HCT116 (cell line): ENCODE measurements around the gene IL19. TPM values are rescaled to one million over a fixed set of nuclear protein-coding genes. Genes with fewer than 3 reads are reported as not detected.

Source experiments
- ATAC-seq: fragments of 200-7000 bp; cut with Tn5 transposase; 2 replicates; pipeline ENCODE4 v1.9.1; 2020; ENCODE audit warnings: mild to moderate bottlenecking, moderate library complexity
- BruUV-seq: library from RNA; stranded (reverse); fragments of 400-500 nt; replicated peaks from 2 replicates; lab custom pipeline; 2021; lab: Mats Ljungman, UMichigan
- CTCF ChIA-PET: fragments of 300-600 bp; sonication (Branson Sonifier 250); formaldehyde crosslinking; loops from one replicate; lab custom pipeline; 2021; ENCODE audit warnings: antibody characterized with exemption; lab: Charles Lee
- POLR2A ChIA-PET: fragments of 300-600, 350-600 bp; sonication (Branson Sonifier 250); formaldehyde crosslinking; loops from one replicate; lab custom pipeline; 2021; ENCODE audit warnings: antibody characterized with exemption; lab: Charles Lee
- RAD21 ChIA-PET, 2 experiments: fragments of 300-600 bp; sonication (Branson Sonifier 250); formaldehyde crosslinking; loops; one replicate each; lab custom pipeline; 2023; ENCODE audit warnings: low total read pairs in 2 of 2; ENCODE audit not compliant: uncharacterized antibody in 2 of 2, unreplicated experiment in 2 of 2, low non-redundant PET in 1 of 2; lab: Charles Lee
- DNase-seq: peaks from one replicate; pipeline ENCODE4 v3.0.0-alpha.2; 2010; ENCODE audit warnings: low read depth, low spot score
- H2AFZ ChIP-seq: fragments of 200-600 bp; shearing (Covaris generic), sonication (generic); 2 replicates; pipeline ENCODE4 v1.6.1; 2017; ENCODE audit warnings: low read depth, mixed run types, mixed read lengths, antibody characterized with exemption, low read length; ENCODE audit not compliant: poor library complexity, severe bottlenecking
- H3K27ac ChIP-seq: 2 replicates; pipeline ENCODE4 v1.5.1; 2012; ENCODE audit warnings: low read depth, low read length
- H3K27me3 ChIP-seq: fragments of 200-600 bp; sonication (generic); 2 replicates; pipeline ENCODE4 v1.6.1; 2016; ENCODE audit warnings: mixed run types, low read length, mixed read lengths; ENCODE audit not compliant: insufficient read depth
- H3K36me3 ChIP-seq, 2 experiments: fragments of 200-500 bp in 1 of 2; fragments of 200-600 bp in 1 of 2; sonication (Bioruptor generic) in 1 of 2; sonication (generic) in 1 of 2; 2 replicates each; pipeline versions ENCODE4 v1.5.1 to v1.6.1; 2014 to 2016; ENCODE audit warnings: low read length in 2 of 2, inconsistent platforms in 1 of 2, mixed read lengths in 1 of 2, mixed run types in 1 of 2; ENCODE audit not compliant: insufficient read depth in 2 of 2, control insufficient read depth in 1 of 2
- H3K4me1 ChIP-seq, 2 experiments: fragments of 200-600 bp in 1 of 2; sonication (generic) in 1 of 2; 2 replicates each; pipeline versions ENCODE4 v1.5.1 to v1.6.1; 2012 to 2017; ENCODE audit warnings: low read length in 2 of 2, inconsistent platforms in 1 of 2, mild to moderate bottlenecking in 1 of 2, mixed read lengths in 1 of 2, mixed run types in 1 of 2, moderate library complexity in 1 of 2; ENCODE audit not compliant: insufficient read depth in 2 of 2, control insufficient read depth in 1 of 2
- H3K4me2 ChIP-seq: fragments of 200-600 bp; sonication (generic); 2 replicates; pipeline ENCODE4 v1.6.1; 2017; ENCODE audit warnings: mixed run types, low read length, mixed read lengths
- H3K4me3 ChIP-seq, 2 experiments: fragments of 200-600 bp in 1 of 2; sonication (generic) in 1 of 2; replicated peaks in 1 of 2; 2 replicates each; pipeline ENCODE4 v1.5.1; 2011 to 2016; ENCODE audit warnings: low read length in 2 of 2, control low read depth in 1 of 2, low read depth in 1 of 2, mild to moderate bottlenecking in 1 of 2, mixed read lengths in 1 of 2, mixed run types in 1 of 2
- H3K79me2 ChIP-seq: fragments of 200-600 bp; sonication (generic); 2 replicates; pipeline ENCODE4 v1.6.1; 2017; ENCODE audit warnings: mild to moderate bottlenecking, mixed run types, low read length, moderate library complexity, mixed read lengths; ENCODE audit not compliant: insufficient read depth
- H3K9ac ChIP-seq: fragments of 200-600 bp; sonication (generic); 2 replicates; pipeline ENCODE4 v1.6.1; 2016; ENCODE audit warnings: low read length, mixed read lengths
- H3K9me2 ChIP-seq: fragments of 200-600 bp; sonication (generic), shearing (Covaris generic); 2 replicates; pipeline ENCODE4 v1.6.1; 2017; ENCODE audit warnings: mixed run types, mild to moderate bottlenecking, moderate library complexity; ENCODE audit not compliant: insufficient read depth
- H3K9me3 ChIP-seq, 2 experiments: fragments of 200-500 bp in 1 of 2; fragments of 200-600 bp in 1 of 2; sonication (Bioruptor generic) in 1 of 2; sonication (generic) in 1 of 2; 2 replicates each; pipeline ENCODE4 v1.6.1; 2014 to 2017; ENCODE audit warnings: low read length in 2 of 2, mixed read lengths in 2 of 2, inconsistent platforms in 1 of 2, low read depth in 1 of 2, mild to moderate bottlenecking in 1 of 2, mixed run types in 1 of 2, moderate library complexity in 1 of 2; ENCODE audit not compliant: control insufficient read depth in 1 of 2, insufficient read depth in 1 of 2
- H4K20me1 ChIP-seq: fragments of 200-600 bp; sonication (generic), shearing (Covaris generic); 2 replicates; pipeline ENCODE4 v1.6.1; 2017; ENCODE audit warnings: mixed run types, mild to moderate bottlenecking, moderate library complexity; ENCODE audit not compliant: insufficient read depth
- POLR2A ChIP-seq: IDR thresholded peaks from 2 replicates; pipeline ENCODE4 v1.7.0; 2011; ENCODE audit warnings: borderline replicate concordance; ENCODE audit not compliant: insufficient read depth, insufficient read length; ENCODE audit errors: extremely low read depth
- RAD21 ChIP-seq: IDR thresholded peaks from 2 replicates; pipeline ENCODE4 v1.6.1; 2012; ENCODE audit warnings: low read depth, mild to moderate bottlenecking
- intact Hi-C: fragments of 100-400 bp; cut with micrococcal nuclease; formaldehyde crosslinking; loops from 2 replicates; pipeline ENCODE4 v1.10.0; 2022
- total RNA-seq: library from RNA; stranded (reverse); gene quantifications from one replicate; pipeline ENCODE4 v1.2.1, GENCODE V29; 2021; ENCODE audit not compliant: unreplicated experiment
- TF ChIP-seq, protein P1 (sequence below), 3 experiments: fragments of 200-600 bp in 1 of 3; sonication (generic) in 1 of 3; IDR thresholded peaks in 2 of 3; conservative IDR thresholded peaks in 1 of 3; 2 replicates each; pipeline ENCODE4 v1.5.1; 2012 to 2017; ENCODE audit warnings: low read depth in 2 of 3, low read length in 2 of 3, antibody characterized with exemption in 1 of 3, borderline replicate concordance in 1 of 3, control low read depth in 1 of 3, mild to moderate bottlenecking in 1 of 3, mixed read lengths in 1 of 3, mixed run types in 1 of 3, moderate library complexity in 1 of 3; ENCODE audit not compliant: insufficient read depth in 1 of 3
- TF ChIP-seq, protein P2 (sequence below): IDR thresholded peaks from 2 replicates; pipeline ENCODE4 v1.6.1; 2011; ENCODE audit warnings: mild to moderate bottlenecking, low read length, moderate library complexity; ENCODE audit not compliant: insufficient replicate concordance; ENCODE audit errors: extremely low read depth

Gene IL19
- total RNA-seq, 1 experiment from 2014 or later, result not detected

DNA sequence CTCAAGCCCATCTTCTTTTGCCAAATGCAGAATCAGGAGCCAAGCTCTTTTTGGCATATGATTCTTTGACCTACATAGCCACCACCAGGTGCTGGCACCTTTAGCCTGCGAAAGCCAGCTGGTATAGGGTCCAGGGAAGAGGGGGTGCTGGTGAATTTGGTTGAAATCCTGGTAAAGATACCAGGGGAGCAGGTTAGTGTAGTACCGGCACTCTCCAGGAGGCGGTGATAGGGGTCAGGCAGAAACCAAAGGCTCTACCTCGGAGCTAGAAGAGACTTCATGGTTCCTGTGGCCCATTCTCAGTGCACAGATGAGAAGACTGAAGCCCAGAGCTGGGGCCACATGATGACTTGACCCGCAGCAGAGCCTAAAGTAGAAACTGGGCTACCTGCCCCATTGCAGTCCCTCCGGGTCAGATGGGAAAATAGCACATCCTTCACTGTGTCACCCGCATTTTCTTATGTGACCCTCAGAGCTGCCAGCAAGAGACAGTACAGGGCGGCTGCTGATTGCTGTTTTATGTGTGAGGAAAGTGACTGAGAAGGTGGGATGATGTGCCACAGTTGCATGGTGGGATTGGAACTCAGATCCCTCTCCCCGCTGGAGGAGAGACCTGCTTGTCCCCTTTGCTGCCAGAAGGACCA lies 36.0 kb upstream of the IL19 start:
- no peaks in the 10 kb centered on the region for H3K9me3 ChIP-seq
- H3K9ac ChIP-seq, result no peak overlapping the region
- ChIA-PET RAD21 (interaction anchor here (0.8 to 2.1 kb wide), 5 partner anchors 175 to 247 kb away, joined by 3 to 6 read pairs (median 4); no protein-coding TSS in a partner anchor), POLR2A (no interaction called here), CTCF (interaction anchor here (0.8 to 3.3 kb wide), 9 partner anchors 31 to 765 kb away, joined by 3 to 28 read pairs (median 4); no protein-coding TSS in a partner anchor)
- H3K4me3 ChIP-seq, result no peak overlapping the region
- BruUV-seq, result no TSS peak
- TF ChIP-seq, protein P1, sequence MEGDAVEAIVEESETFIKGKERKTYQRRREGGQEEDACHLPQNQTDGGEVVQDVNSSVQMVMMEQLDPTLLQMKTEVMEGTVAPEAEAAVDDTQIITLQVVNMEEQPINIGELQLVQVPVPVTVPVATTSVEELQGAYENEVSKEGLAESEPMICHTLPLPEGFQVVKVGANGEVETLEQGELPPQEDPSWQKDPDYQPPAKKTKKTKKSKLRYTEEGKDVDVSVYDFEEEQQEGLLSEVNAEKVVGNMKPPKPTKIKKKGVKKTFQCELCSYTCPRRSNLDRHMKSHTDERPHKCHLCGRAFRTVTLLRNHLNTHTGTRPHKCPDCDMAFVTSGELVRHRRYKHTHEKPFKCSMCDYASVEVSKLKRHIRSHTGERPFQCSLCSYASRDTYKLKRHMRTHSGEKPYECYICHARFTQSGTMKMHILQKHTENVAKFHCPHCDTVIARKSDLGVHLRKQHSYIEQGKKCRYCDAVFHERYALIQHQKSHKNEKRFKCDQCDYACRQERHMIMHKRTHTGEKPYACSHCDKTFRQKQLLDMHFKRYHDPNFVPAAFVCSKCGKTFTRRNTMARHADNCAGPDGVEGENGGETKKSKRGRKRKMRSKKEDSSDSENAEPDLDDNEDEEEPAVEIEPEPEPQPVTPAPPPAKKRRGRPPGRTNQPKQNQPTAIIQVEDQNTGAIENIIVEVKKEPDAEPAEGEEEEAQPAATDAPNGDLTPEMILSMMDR (IDR thresholded peaks at IDR 0.05 in 2 of 3, conservative IDR thresholded peaks at IDR 0.05 in 1 of 3; ENCODE audit: borderline replicate concordance in 1 of 3, insufficient read depth in 1 of 3, low read depth in 2 of 3, low read length in 2 of 3), result peak; percentile 55 to 78 (median 74)
- TF ChIP-seq RAD21 (peak; percentile 67), POLR2A (no peak)
- TF ChIP-seq, protein P2, sequence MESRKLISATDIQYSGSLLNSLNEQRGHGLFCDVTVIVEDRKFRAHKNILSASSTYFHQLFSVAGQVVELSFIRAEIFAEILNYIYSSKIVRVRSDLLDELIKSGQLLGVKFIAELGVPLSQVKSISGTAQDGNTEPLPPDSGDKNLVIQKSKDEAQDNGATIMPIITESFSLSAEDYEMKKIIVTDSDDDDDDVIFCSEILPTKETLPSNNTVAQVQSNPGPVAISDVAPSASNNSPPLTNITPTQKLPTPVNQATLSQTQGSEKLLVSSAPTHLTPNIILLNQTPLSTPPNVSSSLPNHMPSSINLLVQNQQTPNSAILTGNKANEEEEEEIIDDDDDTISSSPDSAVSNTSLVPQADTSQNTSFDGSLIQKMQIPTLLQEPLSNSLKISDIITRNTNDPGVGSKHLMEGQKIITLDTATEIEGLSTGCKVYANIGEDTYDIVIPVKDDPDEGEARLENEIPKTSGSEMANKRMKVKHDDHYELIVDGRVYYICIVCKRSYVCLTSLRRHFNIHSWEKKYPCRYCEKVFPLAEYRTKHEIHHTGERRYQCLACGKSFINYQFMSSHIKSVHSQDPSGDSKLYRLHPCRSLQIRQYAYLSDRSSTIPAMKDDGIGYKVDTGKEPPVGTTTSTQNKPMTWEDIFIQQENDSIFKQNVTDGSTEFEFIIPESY, result no peak
- DNase-seq, result peak; percentile 12
- intact Hi-C loops, result loop anchor here (1.0 kb wide), 1 partner anchor 248 kb away; no protein-coding TSS in a partner anchor
- no peaks in the 10 kb centered on the region for H3K9me2 ChIP-seq
- no peaks in the 10 kb centered on the region for H4K20me1 ChIP-seq
- H3K79me2 ChIP-seq, result no peaks in the 10 kb centered on the region
- no peaks in the 10 kb centered on the region for H3K4me1 ChIP-seq
- peak; percentile 74 for ATAC-seq
- H2AFZ ChIP-seq, result no peak overlapping the region
- no peaks in the 10 kb centered on the region for H3K27me3 ChIP-seq
- no peak overlapping the region for H3K27ac ChIP-seq
- no peak overlapping the region for H3K4me2 ChIP-seq
- peaks cover 2 to 4% of the 10 kb centered on the region in 2 experiments; a peak in 2 of 4 replicates for H3K36me3 ChIP-seq
